Activated CD8-positive, alpha-beta memory T cell treated with anti-CD3 and anti-CD28 coated beads for 4 hours (primary cell): Measurements from ENCODE around the gene TSN.

Source experiments
- DNase-seq, 2 donors: peaks; one replicate each; pipeline ENCODE4 v3.0.0-alpha.2; 2020; ENCODE audit warnings: low read depth in 2 of 2

TSN gene

DNA sequence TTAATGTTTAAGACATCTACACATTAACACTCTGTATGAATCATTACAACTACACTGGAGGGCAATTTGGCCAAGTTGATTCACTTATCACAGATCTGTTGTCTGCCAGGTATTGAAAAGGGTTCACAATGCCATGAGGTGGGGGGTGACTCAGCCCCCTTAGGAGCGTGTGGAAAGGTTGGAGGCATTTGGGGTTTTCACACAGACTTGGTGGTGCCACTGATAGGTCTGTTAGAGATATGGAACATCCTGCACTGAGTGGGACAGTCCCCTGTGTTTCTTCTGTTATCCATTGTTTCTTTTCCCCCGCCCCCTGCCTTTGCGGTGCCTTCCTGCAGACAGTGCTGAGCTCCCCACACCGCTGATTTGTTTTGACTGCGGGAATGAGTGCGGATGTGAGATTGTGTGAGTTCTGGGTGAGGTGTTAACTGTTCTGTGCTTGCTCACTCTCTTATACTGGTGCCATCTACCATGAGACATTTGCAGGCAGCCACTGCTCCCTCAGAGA, 9.3 kb upstream of the TSN start:
- no peak for DNase-seq

DNA sequence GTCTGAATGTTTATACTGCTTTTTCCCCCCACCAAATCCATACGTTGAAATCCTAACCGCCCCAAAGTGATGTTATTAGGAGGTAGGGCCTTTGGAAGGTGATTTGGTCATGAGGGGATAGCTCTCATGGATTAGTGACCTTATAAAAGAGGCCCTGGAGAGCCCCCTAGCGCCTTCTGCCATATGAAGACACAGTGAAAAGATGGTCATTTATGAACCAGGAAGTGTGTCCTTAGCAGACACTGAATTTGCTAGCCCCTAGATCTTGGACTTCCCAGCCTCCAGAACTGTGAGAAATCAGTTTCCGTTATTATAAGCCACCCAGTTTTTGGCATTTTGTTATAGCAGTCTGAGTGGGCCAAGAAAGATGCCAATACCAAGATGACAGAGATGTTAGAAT, 7.2 kb upstream of the TSN start:
- no peak for DNase-seq

DNA sequence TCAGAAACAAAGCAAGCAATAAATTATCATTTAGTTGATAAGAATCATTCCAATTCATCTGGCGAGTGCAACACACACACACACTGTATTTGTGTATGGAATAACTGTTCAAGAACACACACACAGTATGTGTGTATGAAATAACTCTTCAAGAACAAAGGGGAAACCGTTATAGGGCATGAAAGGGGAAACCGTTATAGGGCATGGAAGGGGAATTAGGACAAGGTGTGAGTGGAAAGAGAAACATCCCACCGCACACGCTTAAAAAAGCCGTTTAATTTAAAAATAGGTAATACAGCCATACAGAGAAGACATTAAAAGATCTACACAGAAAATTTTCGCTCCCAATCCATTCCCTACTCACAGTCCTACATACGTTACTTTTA, 607 bp upstream of the TSN start:
- DNase-seq = no peak

DNA sequence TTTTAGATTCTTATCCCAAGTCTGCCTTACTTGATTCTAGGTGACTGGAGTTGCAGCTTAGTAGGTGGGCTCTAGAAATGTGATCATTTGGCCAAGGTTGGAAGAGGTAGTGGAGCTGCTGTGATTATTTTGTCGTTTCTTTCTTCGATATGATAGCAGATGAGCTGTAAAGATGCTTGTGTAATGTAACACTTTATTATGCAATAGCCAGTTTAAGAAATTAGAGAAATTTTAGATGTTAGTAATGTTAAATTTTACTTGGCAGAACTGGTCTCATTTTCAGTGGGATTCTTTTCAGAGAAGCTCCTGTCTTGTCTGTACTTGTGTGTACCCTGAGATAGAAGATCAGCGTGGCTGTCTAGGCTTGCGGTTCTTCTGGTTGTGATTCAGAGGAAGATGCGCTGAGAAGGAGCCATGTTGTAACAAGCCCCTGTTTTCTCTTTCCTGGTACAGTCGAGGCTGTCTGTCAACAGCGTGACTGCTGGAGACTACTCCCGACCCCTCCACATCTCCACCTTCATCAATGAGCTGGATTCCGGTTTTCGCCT, 9.3 kb downstream of the TSN start:
- DNase-seq = no peak

DNA sequence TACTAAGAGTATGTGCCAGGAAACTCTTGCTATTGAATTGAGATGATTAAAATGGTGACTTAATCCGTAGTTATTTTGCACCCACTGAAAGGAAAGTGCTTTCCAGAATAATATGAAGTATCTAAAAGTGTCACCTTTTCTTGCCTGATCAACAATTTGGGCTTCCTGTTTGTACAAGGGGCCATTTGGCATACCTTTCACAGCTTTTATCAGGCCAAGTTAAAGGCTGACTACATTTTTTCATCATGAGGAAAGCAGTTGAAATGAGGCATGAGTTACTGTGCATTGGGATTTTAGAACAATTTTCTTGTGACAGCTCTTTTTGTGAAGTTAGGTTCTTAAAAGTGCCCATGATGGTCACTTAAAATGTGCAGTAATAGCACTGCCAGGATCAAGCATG, 11.2 kb downstream of the TSN start:
- DNase-seq = no peak

DNA sequence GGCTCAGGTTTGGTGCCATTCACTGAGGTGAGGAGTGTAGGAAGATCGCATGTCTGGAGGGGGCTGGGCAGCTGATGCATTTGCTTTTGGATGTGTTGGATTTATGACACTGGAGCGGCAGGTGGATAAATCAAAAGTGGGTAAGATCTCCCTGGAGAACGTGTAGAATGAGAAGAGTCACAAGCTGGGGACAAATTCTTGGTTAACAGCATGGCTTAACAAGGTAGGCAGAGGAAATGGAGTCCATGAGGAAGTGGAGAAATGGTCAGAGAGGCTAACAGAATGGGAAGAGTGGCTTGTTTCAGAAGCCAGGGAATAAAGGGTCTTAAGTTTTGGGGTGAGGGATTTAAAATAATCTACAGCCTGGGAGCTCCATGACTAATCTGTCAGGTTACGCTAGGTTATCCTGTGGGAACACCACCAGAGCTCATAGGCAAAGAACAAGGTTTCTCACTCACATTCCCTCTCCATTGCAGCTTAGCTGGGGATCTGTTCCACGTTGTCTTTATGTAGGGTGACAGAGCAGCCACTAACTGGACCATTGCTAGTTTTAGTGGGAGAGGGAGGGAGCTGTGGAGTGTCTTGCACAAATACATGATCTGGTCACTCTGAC, 12.8 kb downstream of the TSN start:
- DNase-seq = no peak

DNA sequence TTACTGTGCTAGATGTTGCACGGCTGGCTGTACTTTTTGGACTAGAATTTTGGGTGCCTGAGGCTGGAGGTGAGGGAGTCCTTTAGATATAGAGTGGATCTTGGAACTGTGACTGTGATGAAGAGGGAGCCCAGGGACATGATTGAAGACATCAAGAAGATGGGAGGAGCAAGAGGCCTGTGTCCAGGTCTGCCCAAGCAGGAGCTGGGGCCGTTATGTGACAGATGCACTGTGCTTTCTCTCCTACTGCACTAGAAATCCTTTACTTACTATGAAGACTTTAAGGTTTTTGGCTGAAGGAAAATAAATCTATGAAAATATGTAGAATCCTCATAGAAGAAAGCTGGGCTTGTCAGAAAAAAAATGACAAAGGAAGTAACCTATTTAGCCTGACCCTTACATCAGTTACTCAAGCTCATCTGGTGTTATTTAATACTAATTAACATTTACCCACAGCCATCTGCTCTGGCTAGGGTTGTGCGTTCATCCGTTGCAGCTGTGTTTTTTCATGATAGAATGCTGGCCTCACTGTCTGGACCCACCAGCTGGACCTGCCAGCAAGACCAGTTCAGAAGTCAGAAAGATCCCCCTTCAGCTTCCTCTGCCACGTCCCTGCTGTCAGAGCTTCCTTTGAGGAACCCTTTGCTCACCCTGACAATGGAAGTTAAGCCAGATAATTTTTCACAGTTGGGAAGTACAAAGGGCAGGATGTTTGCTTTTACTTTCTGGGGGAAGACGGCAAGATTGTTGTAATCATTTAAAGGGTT, 16.7 kb downstream of the TSN start:
- DNase-seq = no peak

DNA sequence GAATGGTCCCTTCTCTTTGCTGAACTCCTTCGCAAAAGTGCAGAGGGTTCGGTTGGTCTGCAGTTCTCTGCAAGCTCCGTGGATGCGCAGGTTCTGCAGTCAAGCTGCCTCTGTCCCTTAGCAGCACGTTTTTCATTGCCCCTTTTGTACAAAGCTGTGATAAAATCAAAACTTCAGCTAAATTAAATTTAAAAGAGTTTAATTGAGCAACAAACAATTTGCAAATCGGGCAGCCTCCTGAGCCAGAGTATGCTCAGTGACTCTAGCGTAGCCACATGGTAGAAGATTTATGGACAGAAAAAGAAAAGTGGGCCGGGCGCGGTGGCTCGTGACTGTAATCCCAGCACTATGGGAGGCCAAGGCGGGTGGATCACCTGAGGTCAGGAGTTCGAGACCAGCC, 18.8 kb downstream of the TSN start:
- DNase-seq = no peak

DNA sequence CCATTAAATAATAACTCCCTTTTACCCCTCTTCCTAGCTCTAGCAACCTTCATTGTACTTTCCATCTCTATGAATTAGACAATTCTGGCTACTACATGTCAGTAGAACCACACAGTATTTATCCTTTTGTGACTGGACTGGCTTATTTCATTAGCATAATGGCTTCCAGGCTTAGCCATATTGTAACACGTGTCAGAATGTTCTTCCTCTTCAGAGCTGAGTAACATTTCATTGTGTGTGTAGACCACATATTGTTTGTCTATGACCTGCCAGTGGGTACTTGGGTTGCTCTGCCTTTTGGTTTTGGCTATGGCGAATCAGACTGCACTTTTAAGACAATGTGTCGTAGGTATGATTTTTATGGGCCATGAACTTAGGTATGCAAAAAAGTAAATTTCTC, 20.9 kb downstream of the TSN start:
- no peak for DNase-seq

DNA sequence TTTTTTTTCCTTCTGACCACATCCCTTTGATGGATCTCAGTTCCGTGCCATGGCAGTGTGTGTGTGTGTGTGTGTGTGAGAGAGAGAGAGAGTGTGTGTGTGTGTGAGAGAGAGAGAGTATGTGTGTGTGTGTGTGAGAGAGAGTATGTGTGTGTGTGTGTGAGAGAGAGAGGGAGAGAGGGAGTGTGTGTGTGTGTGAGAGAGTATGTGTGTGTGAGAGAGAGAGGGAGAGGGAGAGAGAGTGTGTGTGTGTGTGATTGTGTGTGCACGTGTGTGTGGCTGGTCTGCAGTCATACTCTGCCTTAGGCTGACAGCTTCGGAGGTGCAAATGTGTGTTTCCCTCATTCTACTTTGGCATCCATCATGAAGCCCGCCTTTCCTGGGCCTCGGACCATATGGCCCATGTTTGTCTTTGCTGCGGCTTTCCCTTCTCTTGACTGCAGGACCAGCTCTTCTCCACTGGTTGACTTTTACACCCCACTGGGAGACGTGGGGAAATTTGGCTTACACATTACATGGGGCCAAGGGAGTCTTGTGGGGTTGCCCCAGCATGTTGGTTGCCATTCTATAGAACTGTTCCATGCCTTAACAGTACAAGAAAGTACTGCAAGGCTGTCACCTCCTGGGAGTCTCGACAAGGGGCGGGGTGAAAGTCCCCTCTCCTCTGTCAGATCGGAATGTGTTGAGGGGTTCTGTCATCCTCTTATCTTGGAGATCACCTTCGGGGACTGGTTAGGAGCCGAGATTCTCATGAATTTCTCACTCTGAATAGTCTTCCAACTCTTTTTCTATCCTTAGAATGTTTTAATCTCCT, 21.6 kb downstream of the TSN start:
- no peak for DNase-seq

DNA sequence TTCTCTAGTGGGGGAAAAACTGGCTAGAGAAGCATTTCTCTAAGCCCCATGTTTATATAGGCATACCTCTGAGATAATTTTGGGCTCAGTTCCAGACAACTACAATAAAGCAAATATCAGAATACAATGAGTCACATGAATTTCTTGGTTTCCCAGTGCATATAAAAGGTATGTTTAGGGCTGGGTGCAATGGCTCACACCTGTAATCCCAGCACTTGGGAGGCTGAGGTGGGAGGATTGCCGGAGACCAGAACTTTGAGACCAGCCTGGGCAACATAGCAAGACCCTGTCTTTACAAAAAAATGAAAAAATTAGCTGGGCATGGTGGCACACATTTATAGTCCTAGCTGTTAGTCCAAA, 22.2 kb downstream of the TSN start:
- no peak for DNase-seq

DNA sequence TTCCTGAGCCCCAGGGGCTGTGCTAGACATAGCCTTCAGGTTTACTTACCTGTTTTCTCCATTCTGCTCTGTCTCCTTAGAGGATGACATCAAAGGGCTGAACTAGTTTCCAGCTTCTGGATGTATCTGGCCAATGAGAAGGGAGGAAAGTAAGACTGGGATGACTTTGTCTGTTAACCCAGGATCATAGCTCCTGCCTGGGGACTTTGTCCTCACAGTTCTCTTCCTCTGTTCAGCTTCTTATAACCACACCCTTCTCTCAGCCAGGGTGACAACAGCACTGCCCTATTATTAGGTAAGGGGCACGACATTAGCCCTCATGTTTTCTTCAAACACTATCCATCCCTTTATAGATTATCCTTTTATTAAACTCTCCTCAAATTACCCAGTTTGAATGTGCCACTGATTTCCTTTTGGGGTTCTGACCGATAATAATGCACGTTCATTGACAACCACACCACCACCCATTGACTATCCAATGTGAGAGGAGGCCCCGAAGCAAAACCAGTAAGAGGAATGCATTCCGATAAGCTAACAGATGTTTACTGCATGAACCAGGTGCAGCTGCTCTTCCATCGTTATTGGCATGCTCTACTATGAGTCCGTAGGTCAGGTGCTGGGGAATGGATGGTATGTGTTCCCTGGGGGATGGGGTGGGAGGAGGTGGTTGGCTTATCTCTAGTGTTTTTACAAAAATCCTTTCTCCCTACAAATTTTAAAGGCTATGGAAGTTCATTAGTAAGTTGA, 23.5 kb downstream of the TSN start:
- no peak for DNase-seq

DNA sequence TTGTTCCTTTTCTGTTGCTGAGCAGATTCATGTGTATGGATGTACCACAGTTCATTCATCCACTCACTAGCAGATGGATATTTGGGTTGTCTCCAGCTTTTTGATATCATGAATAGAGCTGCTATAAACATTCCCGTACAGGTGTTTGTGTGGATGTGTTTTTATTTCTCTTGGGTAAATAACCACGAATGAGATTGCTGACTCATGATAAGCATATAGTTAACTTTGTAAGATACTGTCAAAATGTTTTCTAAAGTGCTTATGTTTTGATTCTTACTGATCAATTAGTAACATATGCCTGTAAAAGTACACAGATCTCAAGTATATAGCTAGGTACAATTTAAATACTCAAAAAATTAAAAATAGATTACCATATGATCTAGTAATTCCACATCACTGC, 27.7 kb downstream of the TSN start:
- DNase-seq = no peak

DNA sequence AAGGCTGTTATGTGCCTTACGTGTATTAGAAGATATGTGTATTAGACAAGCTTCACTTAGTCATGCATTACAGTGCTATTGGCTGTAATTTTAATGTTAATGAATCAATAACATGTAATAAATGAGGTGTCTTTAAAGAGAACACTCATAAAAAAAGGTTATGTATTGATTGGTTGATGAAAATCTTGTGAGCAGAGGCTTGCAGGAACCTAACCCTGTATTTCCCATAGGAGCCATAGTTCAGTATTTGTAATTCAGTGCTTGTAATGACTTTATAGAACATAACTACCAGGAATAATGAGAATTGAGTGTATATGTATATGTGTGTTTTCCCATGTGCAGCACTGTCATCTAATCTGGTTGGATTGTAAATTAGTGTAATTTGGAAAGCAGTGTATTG, 33.2 kb downstream of the TSN start:
- no peak for DNase-seq

DNA sequence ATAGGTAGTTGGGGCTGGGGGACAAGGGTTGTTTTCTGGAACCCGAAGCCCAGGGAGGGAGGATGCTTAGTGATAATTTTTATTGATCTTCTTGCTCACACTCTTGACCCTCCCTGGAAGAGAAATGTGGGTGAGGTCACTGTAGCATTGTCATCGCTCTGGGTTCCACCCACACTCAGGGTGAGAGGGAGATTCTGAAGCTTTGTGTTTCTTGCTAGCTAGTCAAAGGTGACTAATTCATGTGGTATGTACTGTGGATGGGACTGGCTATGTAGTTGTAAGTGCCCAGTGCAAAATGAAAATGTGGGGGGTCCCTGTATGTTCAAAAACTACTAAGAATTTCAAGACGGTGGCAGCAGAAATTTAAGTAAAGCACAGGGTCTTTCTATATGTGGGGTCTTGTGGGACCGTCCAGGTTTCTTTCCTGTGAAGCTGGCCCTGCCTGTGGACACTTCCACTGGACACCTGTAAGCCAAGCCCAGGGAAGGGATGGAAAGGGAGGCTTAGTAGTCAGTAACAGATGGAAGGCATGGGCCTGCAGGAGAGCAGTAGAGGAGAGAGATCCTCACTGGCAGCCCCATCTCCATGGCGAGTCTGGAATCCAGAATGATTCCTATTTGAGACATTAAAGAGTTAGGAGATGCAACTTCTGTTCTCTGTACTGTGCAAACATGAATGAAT, 35.0 kb downstream of the TSN start:
- DNase-seq = no peak

DNA sequence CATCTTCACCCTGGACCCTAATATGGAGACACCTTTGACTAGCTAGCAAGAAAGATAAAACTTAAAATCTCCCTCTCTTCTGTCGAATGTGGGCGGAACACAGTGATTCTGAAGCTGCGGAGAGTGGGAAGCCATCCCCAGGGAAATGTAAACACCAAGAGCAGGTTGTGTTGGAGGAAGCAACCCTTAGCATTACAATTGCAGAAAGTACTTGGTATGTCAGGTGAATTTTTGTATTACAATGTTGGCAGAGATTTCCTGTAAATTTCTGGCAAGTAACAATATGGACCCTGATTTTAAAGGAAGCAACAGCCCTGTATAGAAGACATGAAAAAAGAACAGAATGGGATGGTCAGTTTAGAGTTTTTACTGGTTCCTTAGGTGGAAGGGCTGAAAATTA, 35.8 kb downstream of the TSN start:
- DNase-seq = no peak

DNA sequence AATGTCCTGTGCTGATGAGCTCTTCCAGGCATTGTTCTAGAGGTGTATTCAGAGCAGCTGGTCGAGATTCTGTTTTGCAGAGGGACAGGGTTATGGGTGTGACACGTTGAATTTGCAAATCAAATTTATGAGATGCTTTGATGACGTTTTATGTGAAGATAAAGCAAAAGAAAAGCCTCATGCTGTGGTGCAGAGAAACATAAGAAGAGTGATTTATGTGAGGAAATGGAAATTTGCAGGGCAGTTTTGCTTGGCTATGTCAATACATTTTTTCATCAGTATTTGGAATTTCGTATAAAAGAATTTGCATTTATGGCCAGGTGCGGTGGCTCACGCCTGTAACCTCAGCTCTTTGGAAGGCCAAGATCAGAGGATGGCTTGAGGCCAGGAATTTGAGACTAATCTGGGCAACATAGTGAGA, 36.4 kb downstream of the TSN start:
- no peak for DNase-seq

DNA sequence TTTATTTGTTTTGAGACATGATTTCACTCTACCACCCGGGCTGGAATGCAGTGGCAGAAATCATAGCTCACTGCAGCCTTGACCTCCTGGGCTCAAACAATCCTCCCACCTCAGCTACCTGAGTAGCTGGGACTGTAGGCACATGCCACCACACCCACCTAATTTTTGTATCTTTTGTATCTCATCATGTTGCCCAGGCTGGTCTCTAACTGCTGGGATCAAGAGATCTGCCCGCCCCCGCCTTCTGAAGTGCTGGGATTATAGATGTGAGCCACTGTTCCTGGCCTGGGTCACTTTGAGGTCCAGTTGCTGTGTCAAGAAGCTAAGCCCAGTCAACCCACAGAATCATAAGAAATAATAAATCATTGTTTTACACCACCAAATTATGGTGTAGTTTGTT, 38.4 kb downstream of the TSN start:
- DNase-seq = no peak

DNA sequence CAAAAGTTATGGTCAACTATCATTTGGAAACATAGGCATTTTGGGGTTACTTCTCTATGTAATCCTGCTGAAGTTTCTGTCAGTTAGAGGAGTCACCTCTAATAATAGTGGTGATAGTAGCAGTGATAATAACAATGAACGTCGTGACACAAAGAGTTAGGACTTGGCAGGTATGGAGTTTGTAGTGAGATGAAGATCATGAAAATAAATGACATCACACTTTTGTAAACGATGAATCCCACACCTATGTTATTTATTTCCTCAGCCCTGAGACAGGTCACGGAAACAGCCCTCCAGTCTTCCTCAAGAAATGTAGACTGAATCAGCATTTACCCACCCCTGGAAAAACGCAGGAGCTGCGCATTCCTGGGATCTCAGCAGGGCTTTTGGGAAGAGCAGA, 38.8 kb downstream of the TSN start:
- DNase-seq = no peak

DNA sequence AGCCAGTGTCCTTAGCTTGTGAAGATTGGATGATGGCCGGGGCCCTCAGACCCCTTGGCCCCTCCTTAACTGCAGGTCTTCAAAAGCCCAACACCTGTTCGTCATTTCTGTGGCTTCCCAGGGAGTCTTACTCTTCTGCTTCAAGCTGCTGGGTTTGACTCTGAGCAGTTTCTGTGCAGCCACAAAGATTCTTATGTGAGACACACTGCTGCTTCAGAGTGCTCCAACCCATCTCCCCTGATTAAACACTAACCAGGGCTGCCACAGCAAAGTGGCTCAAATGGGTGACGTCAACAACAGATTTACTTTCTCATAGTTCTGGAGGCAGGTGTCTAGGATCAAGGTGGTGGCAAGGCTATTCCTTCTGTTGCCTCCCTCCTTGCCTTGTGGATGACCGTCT, 40.8 kb downstream of the TSN start:
- DNase-seq = no peak

DNA sequence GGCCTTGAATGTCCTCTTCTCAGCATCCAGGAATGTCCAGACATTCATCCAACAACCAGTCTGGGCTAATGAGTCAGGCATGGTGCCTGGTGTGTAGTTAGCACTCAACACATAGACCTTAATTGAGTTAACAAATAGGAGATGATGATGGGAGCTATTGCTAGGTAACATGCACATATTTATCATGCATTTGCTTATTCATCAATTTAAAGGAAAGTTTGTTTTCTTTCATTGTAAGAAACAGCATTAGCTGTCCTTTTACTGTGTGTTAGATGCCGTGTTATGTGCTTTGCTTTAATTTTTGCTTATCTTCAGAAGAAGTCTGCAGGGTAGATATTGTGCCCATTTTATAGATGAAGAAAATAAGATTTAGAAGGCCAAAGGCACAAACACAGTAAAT, 43.2 kb downstream of the TSN start:
- no peak for DNase-seq
